GM19468 (cell line): ENCODE measurements around the gene RUNX3.

Experiments
- ATAC-seq: cut with Tn5 transposase; IDR thresholded peaks from one replicate; pipeline ENCODE4 v1.9.1; 2021; ENCODE audit warnings: mild to moderate bottlenecking, moderate library complexity, moderate number of reproducible peaks; ENCODE audit not compliant: unreplicated experiment; ENCODE audit errors: extremely low read depth

The RUNX3 gene

DNA sequence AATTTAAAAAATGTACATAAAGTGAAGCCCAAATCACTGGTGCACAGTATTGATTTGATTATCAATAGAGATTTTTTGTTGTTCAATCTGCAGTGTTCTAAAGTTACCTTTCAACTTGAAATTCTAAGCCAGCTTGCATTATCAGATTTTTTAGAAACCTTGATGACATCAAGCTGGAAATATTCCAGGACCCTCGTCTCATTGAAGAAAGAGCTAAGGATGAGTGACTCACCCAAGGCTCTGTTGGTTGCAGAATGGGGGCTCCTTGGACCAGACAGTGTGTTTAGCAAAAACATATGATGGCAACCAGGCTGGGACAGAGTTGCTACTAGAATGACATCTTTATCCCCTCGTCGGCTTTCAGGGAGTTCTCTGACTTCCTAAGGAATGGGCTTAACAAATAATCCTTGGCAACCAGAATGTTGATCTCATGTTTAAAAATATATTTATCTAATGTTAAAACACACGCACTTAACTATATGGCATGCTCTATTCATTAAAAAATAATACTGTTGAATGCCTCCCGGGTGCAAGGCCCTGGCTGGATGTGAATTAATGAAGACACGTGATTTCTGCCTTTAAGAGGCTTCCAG lies 79.7 kb downstream of the RUNX3 start:
- ATAC-seq = no peak

DNA sequence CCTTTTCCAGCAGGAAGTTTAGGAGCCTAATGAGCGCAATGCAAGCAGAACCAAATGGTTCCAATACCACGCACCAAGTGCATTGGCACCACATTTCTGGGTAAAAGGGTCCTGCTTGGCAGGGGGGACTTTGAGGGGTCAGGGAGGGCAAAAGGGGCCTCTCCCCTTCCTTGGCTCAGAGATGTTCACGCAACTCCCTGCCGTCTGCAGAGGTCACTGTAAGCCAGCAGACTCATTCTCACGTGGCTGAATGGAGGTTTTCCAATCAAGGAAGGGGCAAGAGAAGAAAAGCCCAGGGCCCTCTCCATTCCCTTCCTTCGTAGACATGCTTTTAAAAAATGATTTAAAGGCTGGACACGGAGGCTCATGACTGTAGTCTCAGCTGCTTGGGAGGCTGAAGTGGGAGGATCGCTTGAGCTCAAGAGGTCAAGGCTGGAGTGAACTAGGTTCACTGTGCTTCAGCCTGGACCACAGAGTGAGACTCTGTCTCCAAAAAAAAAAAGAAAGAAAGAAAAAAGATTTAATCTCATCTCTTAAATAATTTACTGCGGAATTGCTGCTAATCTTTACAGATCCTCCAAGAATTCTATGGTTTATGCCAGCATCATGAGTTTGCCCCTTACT lies 80.3 kb downstream of the RUNX3 start:
- no peak for ATAC-seq
